ENCODE data around the gene PPM1E.

Gene PPM1E

GRCh38 chr17:58968426-58969061 lies 212.9 kb downstream of the PPM1E start:
- H3K4me2 ChIP-seq (ENCODE audit: low read length) = no peak overlapping the region
- no peak overlapping the region for H3K27ac ChIP-seq (ENCODE audit: low read length)
- no peaks in the 10 kb centered on the region for H4K20me1 ChIP-seq (ENCODE audit: insufficient read depth, low read length)
- peaks cover 12% of the 10 kb centered on the region for H3K4me1 ChIP-seq (ENCODE audit: low read length)
- no peaks in the 10 kb centered on the region for H3K27me3 ChIP-seq (ENCODE audit: low read depth, low read length)
- peaks cover 7% of the 10 kb centered on the region for H3K36me3 ChIP-seq (replicated peaks; ENCODE audit: low read depth, low read length)
- no peak for TF ChIP-seq CTCF (IDR thresholded peaks at IDR 0.05; ENCODE audit: low read depth, low read length)
- TF ChIP-seq EZH2phosphoT487 (IDR thresholded peaks at IDR 0.05; ENCODE audit: low read depth) = no peak
- no peaks in the 10 kb centered on the region for H3K79me2 ChIP-seq (ENCODE audit: low read length)
- H3K4me3 ChIP-seq (ENCODE audit: low read length) = no peak overlapping the region
- H3K9me3 ChIP-seq (ENCODE audit: insufficient read depth, low read length) = no peaks in the 10 kb centered on the region
- H2AFZ ChIP-seq (ENCODE audit: low read depth, low read length) = no peak overlapping the region
- no peak overlapping the region for H3K9ac ChIP-seq (ENCODE audit: low read length)

GRCh38 chr17:58969156-58969555 lies 213.5 kb downstream of the PPM1E start:
- Histone ChIP-seq H4K20me1 (ENCODE audit: insufficient read depth, low read length) (no peaks in the 10 kb centered on the region), H2AFZ (ENCODE audit: low read depth, low read length) (no peak overlapping the region), H3K4me1 (ENCODE audit: low read length) (peaks cover 16% of the 10 kb centered on the region)

GRCh38 chr17:58969612-58970011 lies 214.0 kb downstream of the PPM1E start:
- no peaks in the 10 kb centered on the region for H4K20me1 ChIP-seq (ENCODE audit: insufficient read depth, low read length)
- peaks cover 7% of the 10 kb centered on the region for H3K36me3 ChIP-seq (replicated peaks; ENCODE audit: low read depth, low read length)
- H3K9ac ChIP-seq (ENCODE audit: low read length) = no peak overlapping the region
- no peaks in the 10 kb centered on the region for H3K79me2 ChIP-seq (ENCODE audit: low read length)
- no peak overlapping the region for H3K4me3 ChIP-seq (ENCODE audit: low read length)
- H3K9me3 ChIP-seq (ENCODE audit: insufficient read depth, low read length) = no peaks in the 10 kb centered on the region
- H3K4me1 ChIP-seq (ENCODE audit: low read length) = peaks cover 21% of the 10 kb centered on the region
- H2AFZ ChIP-seq (ENCODE audit: low read depth, low read length) = no peak overlapping the region
- H3K27me3 ChIP-seq (ENCODE audit: low read depth, low read length) = no peaks in the 10 kb centered on the region
- no peak overlapping the region for H3K27ac ChIP-seq (ENCODE audit: low read length)
- TF ChIP-seq EZH2phosphoT487 (IDR thresholded peaks at IDR 0.05; ENCODE audit: low read depth) (no peak), CTCF (IDR thresholded peaks at IDR 0.05; ENCODE audit: low read depth, low read length) (no peak)
- no peak overlapping the region for H3K4me2 ChIP-seq (ENCODE audit: low read length)

More at GRCh38 chr17:58969156-58969555, 213.5 kb downstream of the PPM1E start:
- H3K9ac ChIP-seq (ENCODE audit: low read length) = no peak overlapping the region
- H3K4me3 ChIP-seq (ENCODE audit: low read length) = no peak overlapping the region
- H3K9me3 ChIP-seq (ENCODE audit: insufficient read depth, low read length) = no peaks in the 10 kb centered on the region
- no peak overlapping the region for H3K27ac ChIP-seq (ENCODE audit: low read length)
- TF ChIP-seq CTCF (IDR thresholded peaks at IDR 0.05; ENCODE audit: low read depth, low read length) = no peak
- TF ChIP-seq EZH2phosphoT487 (IDR thresholded peaks at IDR 0.05; ENCODE audit: low read depth) = no peak
- no peaks in the 10 kb centered on the region for H3K79me2 ChIP-seq (ENCODE audit: low read length)
- peaks cover 7% of the 10 kb centered on the region for H3K36me3 ChIP-seq (replicated peaks; ENCODE audit: low read depth, low read length)
- no peak overlapping the region for H3K4me2 ChIP-seq (ENCODE audit: low read length)
- no peaks in the 10 kb centered on the region for H3K27me3 ChIP-seq (ENCODE audit: low read depth, low read length)

- Histone ChIP-seq H3K27ac (ENCODE audit: low read length) (no peak overlapping the region), H4K20me1 (ENCODE audit: insufficient read depth, low read length) (no peaks in the 10 kb centered on the region), H3K36me3 (replicated peaks; ENCODE audit: low read depth, low read length) (peaks cover 7% of the 10 kb centered on the region), H3K4me1 (ENCODE audit: low read length) (peaks cover 13% of the 10 kb centered on the region), H3K9ac (ENCODE audit: low read length) (no peak overlapping the region), H2AFZ (ENCODE audit: low read depth, low read length) (no peak overlapping the region), H3K4me3 (ENCODE audit: low read length) (no peak overlapping the region), H3K4me2 (ENCODE audit: low read length) (no peak overlapping the region), H3K27me3 (ENCODE audit: low read depth, low read length) (no peaks in the 10 kb centered on the region), H3K79me2 (ENCODE audit: low read length) (no peaks in the 10 kb centered on the region), H3K9me3 (ENCODE audit: insufficient read depth, low read length) (no peaks in the 10 kb centered on the region)
- TF ChIP-seq CTCF (IDR thresholded peaks at IDR 0.05; ENCODE audit: low read depth, low read length) (no peak), EZH2phosphoT487 (IDR thresholded peaks at IDR 0.05; ENCODE audit: low read depth) (no peak)
Measured at GRCh38 chr17:58970609-58971450, 215.2 kb downstream of the PPM1E start.

Measured in OCI-LY3 (cell line).